Mesendoderm (in vitro differentiated cells): ENCODE data around the gene EHBP1.
A peak's percentile ranks its signal among the peaks of the same experiment; 100 is the strongest.

ENCODE experiments used
- DNase-seq: peaks from one replicate; pipeline ENCODE4 v3.0.0; 2013
- H2AK5ac ChIP-seq: 2 replicates; pipeline ENCODE4 v1.6.1; 2013; ENCODE audit warnings: low read length, inconsistent platforms
- H2BK120ac ChIP-seq: 2 replicates; pipeline ENCODE4 v1.6.1; 2013; ENCODE audit warnings: low read depth, mild to moderate bottlenecking, low read length, moderate library complexity, mixed read lengths
- H2BK15ac ChIP-seq: replicated peaks from 2 replicates; pipeline ENCODE4 v1.6.1; 2013; ENCODE audit warnings: low read depth, mild to moderate bottlenecking, moderate library complexity
- H2BK5ac ChIP-seq: 2 replicates; pipeline ENCODE4 v1.6.1; 2013; ENCODE audit warnings: low read length, inconsistent platforms
- H3K18ac ChIP-seq: 2 replicates; pipeline ENCODE4 v1.6.1; 2013; ENCODE audit warnings: mild to moderate bottlenecking, low read length, mixed read lengths
- H3K23ac ChIP-seq: one replicate; pipeline ENCODE4 v1.6.1; 2013; ENCODE audit warnings: low read length
- H3K27ac ChIP-seq: 2 replicates; pipeline ENCODE4 v1.5.1; 2013; ENCODE audit warnings: low read depth, mild to moderate bottlenecking, inconsistent platforms, low read length, moderate library complexity
- H3K27me3 ChIP-seq: 2 replicates; pipeline ENCODE4 v1.6.1; 2013; ENCODE audit warnings: low read length, control low read depth, mild to moderate bottlenecking, inconsistent platforms; ENCODE audit not compliant: insufficient read depth, poor library complexity
- H3K36me3 ChIP-seq: 2 replicates; pipeline ENCODE4 v1.6.1; 2013; ENCODE audit warnings: low read length, inconsistent platforms; ENCODE audit not compliant: control insufficient read depth, insufficient read depth
- H3K4ac ChIP-seq: one replicate; pipeline ENCODE4 v1.6.1; 2013; ENCODE audit warnings: low read depth, mild to moderate bottlenecking, low read length, moderate library complexity
- H3K4me1 ChIP-seq: 2 replicates; pipeline ENCODE4 v1.6.1; 2013; ENCODE audit warnings: low read depth, low read length, inconsistent platforms; ENCODE audit not compliant: control insufficient read depth
- H3K4me2 ChIP-seq: 2 replicates; pipeline ENCODE4 v1.6.1; 2013; ENCODE audit warnings: low read length
- H3K4me3 ChIP-seq: 2 replicates; pipeline ENCODE4 v1.5.1; 2013; ENCODE audit warnings: mild to moderate bottlenecking, low read length
- H3K56ac ChIP-seq: one replicate; pipeline ENCODE4 v1.6.1; 2013; ENCODE audit warnings: low read length
- H3K79me1 ChIP-seq: 2 replicates; pipeline ENCODE4 v1.6.1; 2013; ENCODE audit warnings: low read length, inconsistent platforms
- H3K79me2 ChIP-seq: 2 replicates; pipeline ENCODE4 v1.6.1; 2013; ENCODE audit warnings: mild to moderate bottlenecking, low read length; ENCODE audit not compliant: control insufficient read depth, insufficient read depth
- H3K9ac ChIP-seq: 2 replicates; pipeline ENCODE4 v1.6.1; 2013; ENCODE audit warnings: low read length, inconsistent platforms
- H4K5ac ChIP-seq: one replicate; pipeline ENCODE4 v1.6.1; 2013; ENCODE audit warnings: low read length
- H4K8ac ChIP-seq: one replicate; pipeline ENCODE4 v1.6.1; 2013; ENCODE audit warnings: low read depth, mild to moderate bottlenecking, control low read depth, low read length, moderate library complexity
- WGBS: extraction: QIAGEN DNeasy Blood & Tissue Kit; methylation state at CpG from one replicate; pipeline ENCODE4 v1.1.7; 2013; ENCODE audit warnings: low lambda C conversion rate, missing lambda C conversion rate; ENCODE audit not compliant: insufficient coverage; ENCODE audit errors: extremely low coverage; 5-methylcytosine and 5-hydroxymethylcytosine counted together

EHBP1 gene

DNA sequence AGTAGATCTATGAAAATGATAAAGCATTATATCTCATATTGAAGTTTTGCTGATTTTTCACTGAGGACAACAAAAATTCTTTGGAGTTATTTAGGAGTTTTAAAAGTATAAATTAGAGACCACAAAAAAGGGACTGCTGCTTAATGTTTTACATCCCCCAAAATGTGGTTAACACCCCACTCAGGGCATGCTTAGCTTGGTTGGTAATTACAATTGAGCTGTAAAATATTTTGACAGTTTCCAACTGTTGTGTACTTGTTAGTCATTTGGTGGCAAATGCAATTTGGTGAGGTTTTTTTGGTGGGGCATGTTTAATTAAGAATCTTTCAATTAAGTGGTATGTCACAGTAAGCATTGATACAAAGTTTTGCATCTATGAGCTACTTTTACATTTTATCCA is 207.8 kb downstream of the EHBP1 start:
- no peak overlapping the region for H2BK5ac ChIP-seq
- H3K4me1 ChIP-seq = no peaks in the 10 kb centered on the region
- H2BK15ac ChIP-seq = no peak overlapping the region
- no peak overlapping the region for H2AK5ac ChIP-seq
- no peaks in the 10 kb centered on the region for H3K79me2 ChIP-seq
- H3K36me3 ChIP-seq = no peaks in the 10 kb centered on the region
- H3K27ac ChIP-seq = no peak overlapping the region
- H3K18ac ChIP-seq = no peak overlapping the region
- no peak overlapping the region for H3K56ac ChIP-seq
- no peak overlapping the region for H3K4me3 ChIP-seq
- H4K5ac ChIP-seq = no peak overlapping the region
- H3K27me3 ChIP-seq = no peaks in the 10 kb centered on the region
- no peaks in the 10 kb centered on the region for H3K79me1 ChIP-seq
- no peak for DNase-seq
- no peak overlapping the region for H3K23ac ChIP-seq
- no peak overlapping the region for H4K8ac ChIP-seq
- H2BK120ac ChIP-seq = no peak overlapping the region
- H3K4ac ChIP-seq = no peak overlapping the region
- no peak overlapping the region for H3K9ac ChIP-seq
- no peak overlapping the region for H3K4me2 ChIP-seq

DNA sequence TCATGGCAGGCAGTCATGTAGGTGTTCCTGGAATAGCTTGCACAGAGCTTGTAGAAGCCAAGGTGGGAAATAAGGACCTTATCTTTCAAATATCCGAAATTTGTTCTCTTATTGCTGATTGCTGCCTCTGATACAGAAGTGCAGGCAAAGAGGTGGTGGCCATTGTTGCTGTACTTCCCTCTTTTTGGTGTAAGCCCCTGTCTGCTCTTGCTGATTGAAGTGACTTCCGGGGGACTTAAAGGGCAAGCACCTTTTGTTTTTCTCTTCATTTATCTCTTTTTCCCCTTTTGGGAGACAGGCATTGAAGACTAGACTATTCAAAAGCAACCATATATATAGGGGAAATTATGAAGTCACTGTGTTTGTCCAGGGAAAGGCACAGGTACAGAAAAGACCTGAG is 213.5 kb downstream of the EHBP1 start:
- Histone ChIP-seq H4K8ac (no peak overlapping the region), H2BK15ac (no peak overlapping the region), H3K18ac (no peak overlapping the region), H3K27ac (no peak overlapping the region), H3K4me1 (no peaks in the 10 kb centered on the region), H3K79me1 (no peaks in the 10 kb centered on the region), H3K4me2 (no peak overlapping the region), H3K4me3 (no peak overlapping the region), H3K23ac (no peak overlapping the region), H3K4ac (no peak overlapping the region), H3K36me3 (no peaks in the 10 kb centered on the region), H2BK120ac (no peak overlapping the region), H3K9ac (no peak overlapping the region), H3K27me3 (no peaks in the 10 kb centered on the region), H4K5ac (no peak overlapping the region), H3K79me2 (no peaks in the 10 kb centered on the region), H3K56ac (no peak overlapping the region), H2BK5ac (no peak overlapping the region), H2AK5ac (no peak overlapping the region)
- no peak for DNase-seq
- no CpG with 5 or more reads among the region's 2 CpGs for WGBS

DNA sequence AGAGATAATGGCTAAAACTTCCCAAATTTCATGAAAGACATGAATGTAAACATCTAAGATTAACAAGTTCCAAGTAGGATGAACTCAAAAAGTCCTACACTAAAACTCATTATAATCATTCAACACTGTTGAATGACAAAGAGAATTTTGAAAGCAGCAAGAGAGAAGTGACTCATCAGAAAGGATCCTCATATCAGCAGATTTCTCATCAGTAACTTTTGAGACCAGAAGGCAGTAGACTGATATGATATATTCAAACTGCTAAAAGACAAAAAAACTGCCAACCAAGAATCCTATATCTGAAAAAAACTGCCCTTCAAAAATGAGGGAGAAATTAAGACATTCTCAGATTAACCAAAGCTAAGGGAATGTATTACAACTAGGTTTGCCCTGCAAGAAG is 214.6 kb downstream of the EHBP1 start:
- H2BK5ac ChIP-seq = no peak overlapping the region
- no peaks in the 10 kb centered on the region for H3K79me2 ChIP-seq
- H2AK5ac ChIP-seq = no peak overlapping the region
- H3K27me3 ChIP-seq = no peaks in the 10 kb centered on the region
- H3K56ac ChIP-seq = no peak overlapping the region
- H3K4me1 ChIP-seq = no peaks in the 10 kb centered on the region
- no peak overlapping the region for H2BK120ac ChIP-seq
- no peak overlapping the region for H3K4ac ChIP-seq
- no peak overlapping the region for H3K18ac ChIP-seq
- no peak overlapping the region for H4K8ac ChIP-seq
- H4K5ac ChIP-seq = no peak overlapping the region
- H3K9ac ChIP-seq = no peak overlapping the region
- no peaks in the 10 kb centered on the region for H3K79me1 ChIP-seq
- H2BK15ac ChIP-seq = no peak overlapping the region
- no peak overlapping the region for H3K23ac ChIP-seq
- H3K36me3 ChIP-seq = no peaks in the 10 kb centered on the region
- no peak overlapping the region for H3K27ac ChIP-seq
- H3K4me2 ChIP-seq = no peak overlapping the region
- H3K4me3 ChIP-seq = no peak overlapping the region
- no peak for DNase-seq

DNA sequence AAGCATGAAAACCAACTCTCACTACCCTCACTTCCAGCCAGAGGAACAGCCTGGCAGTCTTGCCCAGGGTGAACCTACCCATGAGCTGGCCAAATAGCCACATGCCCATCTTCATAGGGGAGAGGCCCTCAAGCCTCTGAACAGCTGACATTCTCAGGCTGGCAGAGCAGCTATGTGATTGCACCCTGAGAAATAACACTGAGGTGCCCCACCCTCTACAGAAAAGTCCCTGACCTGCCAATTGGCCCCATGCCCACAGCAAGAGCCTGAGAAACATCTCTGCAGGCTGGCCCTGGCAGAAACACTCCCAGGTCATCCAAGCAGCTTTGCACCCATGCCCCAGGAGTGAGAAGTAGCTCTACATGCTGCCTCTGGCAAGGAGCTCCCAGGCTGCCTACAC is 217.7 kb downstream of the EHBP1 start:
- Histone ChIP-seq H3K4ac (no peak overlapping the region), H3K27ac (no peak overlapping the region), H3K56ac (no peak overlapping the region), H4K8ac (no peak overlapping the region), H3K79me2 (no peaks in the 10 kb centered on the region), H2AK5ac (no peak overlapping the region), H4K5ac (no peak overlapping the region), H3K79me1 (no peaks in the 10 kb centered on the region), H3K18ac (no peak overlapping the region), H2BK15ac (no peak overlapping the region), H3K9ac (no peak overlapping the region), H3K4me1 (no peaks in the 10 kb centered on the region), H3K36me3 (no peaks in the 10 kb centered on the region), H2BK120ac (no peak overlapping the region), H3K4me2 (no peak overlapping the region), H3K4me3 (no peak overlapping the region), H3K27me3 (no peaks in the 10 kb centered on the region), H2BK5ac (no peak overlapping the region), H3K23ac (no peak overlapping the region)
- DNase-seq = no peak

DNA sequence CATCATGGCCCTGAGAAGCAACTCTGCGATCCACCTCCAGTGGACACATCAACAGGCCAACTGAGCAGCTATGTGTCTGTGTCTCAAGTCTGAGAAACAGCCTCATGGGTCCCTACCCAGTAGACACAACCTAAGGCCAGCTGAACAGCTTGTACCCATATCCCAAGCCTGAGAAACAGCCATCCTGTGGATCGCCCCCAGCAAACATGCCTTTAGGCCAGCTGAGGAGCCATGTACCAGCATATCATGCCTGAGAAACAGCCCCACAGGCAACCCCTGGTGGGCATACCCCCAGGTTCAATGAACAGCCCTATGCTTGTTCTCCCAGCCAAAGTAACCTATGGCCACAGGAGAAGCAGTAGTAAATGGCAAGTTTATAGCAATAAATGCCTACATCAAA is 218.4 kb downstream of the EHBP1 start:
- WGBS = no CpG with 5 or more reads among the region's 2 CpGs
- Histone ChIP-seq H2AK5ac (no peak overlapping the region), H3K4me1 (no peaks in the 10 kb centered on the region), H3K79me2 (no peaks in the 10 kb centered on the region), H4K5ac (no peak overlapping the region), H2BK120ac (no peak overlapping the region), H3K4me2 (no peak overlapping the region), H3K36me3 (no peaks in the 10 kb centered on the region), H4K8ac (no peak overlapping the region), H3K79me1 (no peaks in the 10 kb centered on the region), H2BK5ac (no peak overlapping the region), H3K18ac (no peak overlapping the region), H3K4ac (no peak overlapping the region), H3K4me3 (no peak overlapping the region), H2BK15ac (no peak overlapping the region), H3K9ac (no peak overlapping the region), H3K56ac (no peak overlapping the region), H3K27me3 (no peaks in the 10 kb centered on the region), H3K27ac (no peak overlapping the region), H3K23ac (no peak overlapping the region)
- no peak for DNase-seq

DNA sequence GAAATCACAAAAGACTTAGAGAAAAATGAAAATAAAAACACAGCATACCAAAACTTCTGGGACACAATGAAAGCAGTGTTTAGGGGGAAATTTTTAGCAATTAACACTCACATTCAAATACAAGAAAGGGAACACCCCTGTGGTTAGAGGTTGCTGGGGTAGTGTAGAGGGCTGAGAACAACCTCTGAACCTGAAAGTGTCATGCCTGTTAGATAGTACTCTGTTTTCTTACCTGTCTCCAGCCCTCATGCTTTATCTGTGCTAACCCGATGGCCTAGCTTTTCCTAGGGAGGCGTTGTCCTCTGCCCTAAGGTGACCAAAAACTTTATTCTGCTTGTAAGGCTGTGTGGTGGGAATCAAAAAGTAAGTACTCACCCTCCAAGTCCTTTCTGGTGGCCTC is 222.5 kb downstream of the EHBP1 start:
- H3K79me2 ChIP-seq = no peaks in the 10 kb centered on the region
- no peak overlapping the region for H3K9ac ChIP-seq
- peak; percentile 5 for DNase-seq
- H3K23ac ChIP-seq = no peak overlapping the region
- no peak overlapping the region for H3K4me2 ChIP-seq
- no peak overlapping the region for H3K4me3 ChIP-seq
- no peaks in the 10 kb centered on the region for H3K4me1 ChIP-seq
- no peaks in the 10 kb centered on the region for H3K36me3 ChIP-seq
- H3K79me1 ChIP-seq = no peaks in the 10 kb centered on the region
- no peak overlapping the region for H3K4ac ChIP-seq
- H2BK15ac ChIP-seq = no peak overlapping the region
- H2BK120ac ChIP-seq = no peak overlapping the region
- no peak overlapping the region for H3K18ac ChIP-seq
- H3K27me3 ChIP-seq = no peaks in the 10 kb centered on the region
- H2BK5ac ChIP-seq = no peak overlapping the region
- no peak overlapping the region for H4K5ac ChIP-seq
- H4K8ac ChIP-seq = no peak overlapping the region
- no peak overlapping the region for H3K27ac ChIP-seq
- no CpG with 5 or more reads among the region's 2 CpGs for WGBS
- no peak overlapping the region for H2AK5ac ChIP-seq
- H3K56ac ChIP-seq = no peak overlapping the region
